Measurements from ENCODE around the gene ELP5.

The ELP5 gene

GRCh38 chr17:7266784-7267183, 14.8 kb downstream of the ELP5 start:
- TF ChIP-seq CTCF (IDR thresholded peaks at IDR 0.05): no peak

GRCh38 chr17:7279448-7279847, 27.4 kb downstream of the ELP5 start:
- Histone ChIP-seq H2AFZ (no peak overlapping the region), H3K4me3 (ENCODE audit: low read depth, low read length) (no peak overlapping the region), H3K36me3 (ENCODE audit: control insufficient read depth, insufficient read depth, low read length) (no peaks in the 10 kb centered on the region), H3K4me2 (ENCODE audit: low read length) (no peak overlapping the region), H3K79me2 (no peaks in the 10 kb centered on the region), H3K9me3 (ENCODE audit: control insufficient read depth, low read length) (no peaks in the 10 kb centered on the region), H3K9ac (no peak overlapping the region), H3K27ac (no peak overlapping the region), H3K4me1 (peaks cover 12% of the 10 kb centered on the region), H3K27me3 (ENCODE audit: control insufficient read depth, insufficient read depth, low read length) (no peaks in the 10 kb centered on the region)
- no peak for TF ChIP-seq CTCF (IDR thresholded peaks at IDR 0.05)

More at GRCh38 chr17:7266784-7267183, 14.8 kb downstream of the ELP5 start:
- H3K4me3 ChIP-seq (ENCODE audit: low read depth, low read length): no peak overlapping the region
- H2AFZ ChIP-seq: no peak overlapping the region
- no peaks in the 10 kb centered on the region for H3K27me3 ChIP-seq (ENCODE audit: control insufficient read depth, insufficient read depth, low read length)
- H3K4me2 ChIP-seq (ENCODE audit: low read length): no peak overlapping the region
- peaks cover 9% of the 10 kb centered on the region for H3K4me1 ChIP-seq
- no peaks in the 10 kb centered on the region for H3K9me3 ChIP-seq (ENCODE audit: control insufficient read depth, low read length)
- no peak overlapping the region for H3K27ac ChIP-seq
- H3K36me3 ChIP-seq (ENCODE audit: control insufficient read depth, insufficient read depth, low read length): no peaks in the 10 kb centered on the region
- no peak overlapping the region for H3K9ac ChIP-seq
- no peaks in the 10 kb centered on the region for H3K79me2 ChIP-seq

- peak overlapping the region; percentile 61 for H3K4me3 ChIP-seq (ENCODE audit: low read depth, low read length)
- no peak overlapping the region for H3K9ac ChIP-seq
- no peaks in the 10 kb centered on the region for H3K36me3 ChIP-seq (ENCODE audit: control insufficient read depth, insufficient read depth, low read length)
- peaks cover 12% of the 10 kb centered on the region for H3K4me1 ChIP-seq
- no peaks in the 10 kb centered on the region for H3K9me3 ChIP-seq (ENCODE audit: control insufficient read depth, low read length)
- H3K4me2 ChIP-seq (ENCODE audit: low read length): peak overlapping the region; percentile 74
- peak overlapping the region; percentile 76 for H2AFZ ChIP-seq
- peak; percentile 96 for TF ChIP-seq CTCF (IDR thresholded peaks at IDR 0.05)
- peak overlapping the region; percentile 93 for H3K27ac ChIP-seq
- H3K79me2 ChIP-seq: no peaks in the 10 kb centered on the region
- no peaks in the 10 kb centered on the region for H3K27me3 ChIP-seq (ENCODE audit: control insufficient read depth, insufficient read depth, low read length)
Measured at GRCh38 chr17:7280519-7281073, 28.6 kb downstream of the ELP5 start.

GRCh38 chr17:7281074-7281952, 29.3 kb downstream of the ELP5 start, which contains the start of gene SLC2A4:
Gene SLC2A4, plus strand, starts transcription at chr17:7281718. Its CDS starts 217 bp downstream, at chr17:7281935.
- peak within 1 kb of the TSS; percentile 74 for H3K4me2 ChIP-seq (ENCODE audit: low read length)
- H3K4me3 ChIP-seq (ENCODE audit: low read depth, low read length): peak within 1 kb of the TSS; percentile 61
- H2AFZ ChIP-seq: peak within 1 kb of the TSS; percentile 76
- H3K79me2 ChIP-seq: no peaks in the 10 kb centered on the region
- no peak for TF ChIP-seq CTCF (IDR thresholded peaks at IDR 0.05)
- peaks cover 12% of the 10 kb centered on the region for H3K4me1 ChIP-seq
- H3K27ac ChIP-seq: peak within 1 kb of the TSS; percentile 93
- no peaks in the 10 kb centered on the region for H3K9me3 ChIP-seq (ENCODE audit: control insufficient read depth, low read length)
- H3K36me3 ChIP-seq (ENCODE audit: control insufficient read depth, insufficient read depth, low read length): no peaks in the 10 kb centered on the region
- H3K27me3 ChIP-seq (ENCODE audit: control insufficient read depth, insufficient read depth, low read length): no peaks in the 10 kb centered on the region
- no peak within 1 kb of the TSS for H3K9ac ChIP-seq
